Measurements from ENCODE around the gene PSMD6.

The PSMD6 gene

DNA sequence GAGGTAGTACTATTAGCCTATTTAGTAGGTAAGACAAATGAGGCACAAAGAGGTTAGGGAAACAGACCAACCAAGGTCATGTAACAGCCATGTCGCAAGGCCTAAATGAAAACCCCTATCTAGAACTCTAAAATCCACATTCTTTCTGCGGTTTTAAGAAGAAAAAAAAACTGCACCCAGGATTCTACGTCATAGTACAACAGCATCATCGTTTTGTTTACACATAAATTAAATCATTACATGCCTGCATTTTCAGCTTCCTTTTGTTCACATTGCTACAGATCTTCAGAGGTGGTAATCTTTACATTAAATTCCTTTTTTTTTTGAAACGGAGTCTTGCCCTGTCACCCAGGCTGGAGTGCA lies 548 bp upstream of the PSMD6 start:
- POLR2A ChIA-PET = no interaction called here
- no peak overlapping the region for H3K4me3 ChIP-seq (ENCODE audit: low read depth, low read length)
- CTCF ChIA-PET = interaction anchor here (0.6 to 15.0 kb wide), 72 partner anchors 8 to 681 kb away, joined by 3 to 323 read pairs (median 4); partner anchors contain the start of gene PRICKLE2
- TF ChIP-seq, protein P1, sequence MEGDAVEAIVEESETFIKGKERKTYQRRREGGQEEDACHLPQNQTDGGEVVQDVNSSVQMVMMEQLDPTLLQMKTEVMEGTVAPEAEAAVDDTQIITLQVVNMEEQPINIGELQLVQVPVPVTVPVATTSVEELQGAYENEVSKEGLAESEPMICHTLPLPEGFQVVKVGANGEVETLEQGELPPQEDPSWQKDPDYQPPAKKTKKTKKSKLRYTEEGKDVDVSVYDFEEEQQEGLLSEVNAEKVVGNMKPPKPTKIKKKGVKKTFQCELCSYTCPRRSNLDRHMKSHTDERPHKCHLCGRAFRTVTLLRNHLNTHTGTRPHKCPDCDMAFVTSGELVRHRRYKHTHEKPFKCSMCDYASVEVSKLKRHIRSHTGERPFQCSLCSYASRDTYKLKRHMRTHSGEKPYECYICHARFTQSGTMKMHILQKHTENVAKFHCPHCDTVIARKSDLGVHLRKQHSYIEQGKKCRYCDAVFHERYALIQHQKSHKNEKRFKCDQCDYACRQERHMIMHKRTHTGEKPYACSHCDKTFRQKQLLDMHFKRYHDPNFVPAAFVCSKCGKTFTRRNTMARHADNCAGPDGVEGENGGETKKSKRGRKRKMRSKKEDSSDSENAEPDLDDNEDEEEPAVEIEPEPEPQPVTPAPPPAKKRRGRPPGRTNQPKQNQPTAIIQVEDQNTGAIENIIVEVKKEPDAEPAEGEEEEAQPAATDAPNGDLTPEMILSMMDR (IDR thresholded peaks at IDR 0.05; ENCODE audit: insufficient read depth, low read length, missing control alignments) = no peak
- DNase-seq (ENCODE audit: low read depth, low spot score) = no peak

DNA sequence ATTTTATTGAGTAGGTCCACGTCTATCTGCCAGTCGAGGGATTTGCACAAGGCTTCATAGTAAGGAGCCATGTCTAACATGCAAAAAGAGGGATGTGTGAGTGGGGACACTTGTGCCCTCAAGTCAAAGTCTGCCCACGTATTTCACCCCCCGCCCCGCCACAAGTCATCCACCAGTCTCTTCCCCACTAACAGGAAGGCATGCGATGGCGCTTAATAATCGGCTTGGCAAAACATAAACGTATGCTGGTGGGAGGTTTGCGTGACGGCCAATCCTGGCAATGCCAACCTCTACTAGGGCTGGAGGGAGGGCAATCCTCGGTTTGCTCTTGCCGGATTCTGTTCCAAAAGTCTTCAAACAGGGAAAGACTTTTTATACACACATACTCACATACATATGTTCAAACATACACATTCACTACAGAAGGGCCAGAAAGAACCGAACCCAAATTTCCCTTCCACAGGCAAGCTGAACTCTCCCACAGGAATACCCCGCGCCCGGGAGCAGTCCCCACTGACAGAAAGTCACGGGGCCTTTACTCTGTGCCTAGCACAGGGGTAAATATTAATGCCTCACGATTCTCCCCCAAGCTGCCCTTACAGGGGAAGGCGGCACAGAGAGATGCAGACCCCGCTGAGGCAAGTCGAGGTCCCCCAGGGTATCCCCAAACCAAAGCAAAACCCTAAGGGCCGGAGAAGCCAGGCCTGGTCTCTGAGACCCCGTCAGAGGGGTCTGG lies 675 bp downstream of the PSMD6 start:
- no peak for DNase-seq (ENCODE audit: low read depth, low spot score)
- POLR2A ChIA-PET = no interaction called here
- TF ChIP-seq, protein P1 (IDR thresholded peaks at IDR 0.05; ENCODE audit: insufficient read depth, low read length, missing control alignments) = no peak
- CTCF ChIA-PET = interaction anchor here (0.7 to 15.0 kb wide), 51 partner anchors 7 to 679 kb away, joined by 3 to 323 read pairs (median 5); partner anchors contain the start of gene PRICKLE2
- H3K4me3 ChIP-seq (ENCODE audit: low read depth, low read length) = peak overlapping the region; percentile 98

GRCh38 chr3:64021922-64022321 lies 1.4 kb downstream of the PSMD6 start:
- POLR2A ChIA-PET = no interaction called here
- CTCF ChIA-PET = interaction anchor here (0.7 to 15.0 kb wide), 12 partner anchors 11 to 670 kb away, joined by 3 to 323 read pairs (median 6); no protein-coding TSS in a partner anchor
- TF ChIP-seq, protein P1 (IDR thresholded peaks at IDR 0.05; ENCODE audit: insufficient read depth, low read length, missing control alignments) = no peak
- peak overlapping the region; percentile 98 for H3K4me3 ChIP-seq (ENCODE audit: low read depth, low read length)
- DNase-seq (ENCODE audit: low read depth, low spot score) = no peak

DNA sequence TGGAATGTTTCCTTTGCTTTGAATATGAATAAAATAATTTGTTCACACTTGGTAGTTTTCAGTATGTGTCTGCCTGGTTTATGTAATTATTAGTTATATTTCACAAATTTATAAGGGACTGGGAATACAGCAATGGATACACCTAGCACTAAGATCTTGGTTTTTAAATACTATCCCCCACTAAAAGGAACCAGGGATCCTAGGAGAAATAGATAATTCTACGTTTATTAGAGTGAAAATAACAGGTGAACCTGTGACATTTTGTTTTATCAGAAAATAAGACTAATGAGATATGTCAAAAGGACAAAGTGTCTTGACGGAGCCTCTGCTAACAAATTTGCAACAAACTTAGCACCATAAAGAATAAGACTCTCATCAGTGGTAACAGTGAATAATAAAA lies 3.4 kb downstream of the PSMD6 start:
- ChIA-PET CTCF (interaction anchor here (0.6 to 15.0 kb wide), 4 partner anchors 10 to 466 kb away, joined by 3 to 323 read pairs (median 8); no protein-coding TSS in a partner anchor), POLR2A (no interaction called here)
- no peak for DNase-seq (ENCODE audit: low read depth, low spot score)
- H3K4me3 ChIP-seq (ENCODE audit: low read depth, low read length) = no peak overlapping the region
- TF ChIP-seq, protein P1 (IDR thresholded peaks at IDR 0.05; ENCODE audit: insufficient read depth, low read length, missing control alignments) = no peak

GRCh38 chr3:64019271-64019670 lies 4.0 kb downstream of the PSMD6 start:
- no peak overlapping the region for H3K4me3 ChIP-seq (ENCODE audit: low read depth, low read length)
- no peak for DNase-seq (ENCODE audit: low read depth, low spot score)
- POLR2A ChIA-PET = no interaction called here
- TF ChIP-seq, protein P1 (IDR thresholded peaks at IDR 0.05; ENCODE audit: insufficient read depth, low read length, missing control alignments) = no peak
- CTCF ChIA-PET = interaction anchor here (1.0 to 2.2 kb wide), 4 partner anchors 11 to 465 kb away, joined by 3 to 7 read pairs (median 5); no protein-coding TSS in a partner anchor

DNA sequence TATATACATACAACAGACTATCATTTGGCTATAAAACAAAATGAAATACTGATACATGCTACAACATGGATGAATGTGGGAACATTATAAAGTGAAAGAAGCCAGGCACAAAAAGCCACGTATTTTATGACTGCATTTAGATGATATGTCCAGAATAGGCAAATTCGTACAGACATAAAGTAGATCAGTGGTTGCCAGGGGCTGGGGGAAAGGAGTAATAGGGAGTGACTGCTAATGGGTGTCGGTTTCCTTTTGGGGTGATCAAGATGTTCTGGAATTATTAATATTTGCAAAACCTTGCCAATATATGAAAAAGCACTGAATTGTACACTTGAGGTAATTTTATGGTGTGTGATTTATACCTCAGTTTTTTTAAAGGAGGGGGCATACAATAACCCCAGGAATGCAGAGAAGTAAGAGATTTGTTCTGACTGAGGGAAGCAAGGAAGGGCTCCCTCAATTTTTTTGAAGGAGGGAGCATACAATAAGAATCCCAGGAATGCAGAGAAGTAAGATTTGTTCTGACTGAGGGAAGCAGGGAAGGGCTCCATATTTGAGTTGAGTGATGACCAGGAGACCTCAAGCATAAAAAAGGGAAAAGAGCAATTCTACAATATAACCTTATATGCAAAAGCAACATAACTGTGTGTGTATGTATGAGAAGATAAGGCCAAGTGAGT lies 6.2 kb downstream of the PSMD6 start:
- ChIA-PET CTCF (interaction anchor here (0.8 to 2.2 kb wide), 3 partner anchors 55 to 467 kb away, joined by 3 to 7 read pairs (median 4); no protein-coding TSS in a partner anchor), POLR2A (interaction anchor here (0.6 kb wide), 1 partner anchor 184 kb away, joined by 3 read pairs; no protein-coding TSS in a partner anchor)
- TF ChIP-seq, protein P1 (IDR thresholded peaks at IDR 0.05; ENCODE audit: insufficient read depth, low read length, missing control alignments) = no peak

More for the DNA sequence above, 6.2 kb downstream of the PSMD6 start:
- DNase-seq (ENCODE audit: low read depth, low spot score) = no peak
- H3K4me3 ChIP-seq (ENCODE audit: low read depth, low read length) = no peak overlapping the region
